HG03469 (cell line): ENCODE results near the gene CYSLTR2.
A peak's percentile ranks its signal among the peaks of the same experiment; 100 is the strongest.

Experiments
- ATAC-seq: cut with Tn5 transposase; IDR thresholded peaks from one replicate; pipeline ENCODE4 v1.9.1; 2021; ENCODE audit warnings: mild to moderate bottlenecking, moderate library complexity, moderate number of reproducible peaks; ENCODE audit not compliant: unreplicated experiment

Gene CYSLTR2

DNA sequence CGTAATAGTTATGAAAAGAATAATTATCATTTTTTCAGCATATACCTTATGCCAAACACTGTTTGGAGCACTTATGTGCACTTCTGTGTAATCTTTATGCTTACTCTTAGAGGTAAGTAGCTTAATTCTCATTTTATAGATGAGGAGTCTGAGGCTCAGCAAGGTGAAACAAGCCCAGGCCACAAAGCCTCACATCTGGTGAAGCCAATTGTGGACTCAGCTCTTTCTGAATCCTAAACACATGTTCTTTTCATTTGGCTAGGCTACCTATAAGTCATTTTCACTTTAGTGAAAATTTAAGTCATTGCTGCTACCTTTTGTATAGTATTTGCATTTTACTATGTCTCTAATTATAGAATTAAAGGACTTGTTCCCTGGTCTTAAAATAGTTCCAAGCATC lies 84.0 kb downstream of the CYSLTR2 start:
- no peak for ATAC-seq

DNA sequence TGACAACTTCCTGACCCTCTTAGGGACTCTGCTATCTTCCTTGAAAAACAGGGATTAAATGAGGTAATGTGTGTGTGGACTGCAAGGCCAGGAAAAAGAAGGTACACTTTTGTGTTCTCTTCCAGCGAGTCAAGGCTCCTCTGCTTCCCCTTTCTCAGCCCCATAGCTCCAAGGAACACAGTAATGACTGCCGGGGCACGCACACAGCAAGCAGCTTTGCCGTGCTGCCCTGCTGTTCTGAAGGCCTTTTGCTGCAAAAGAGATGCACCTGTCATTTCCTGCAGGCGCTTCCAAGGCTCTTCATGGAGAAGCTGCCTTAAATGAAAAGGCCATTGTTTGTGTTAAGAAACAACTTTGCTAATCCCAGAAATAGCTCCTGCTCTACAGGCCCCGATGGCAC lies 84.6 kb downstream of the CYSLTR2 start:
- no peak for ATAC-seq

DNA sequence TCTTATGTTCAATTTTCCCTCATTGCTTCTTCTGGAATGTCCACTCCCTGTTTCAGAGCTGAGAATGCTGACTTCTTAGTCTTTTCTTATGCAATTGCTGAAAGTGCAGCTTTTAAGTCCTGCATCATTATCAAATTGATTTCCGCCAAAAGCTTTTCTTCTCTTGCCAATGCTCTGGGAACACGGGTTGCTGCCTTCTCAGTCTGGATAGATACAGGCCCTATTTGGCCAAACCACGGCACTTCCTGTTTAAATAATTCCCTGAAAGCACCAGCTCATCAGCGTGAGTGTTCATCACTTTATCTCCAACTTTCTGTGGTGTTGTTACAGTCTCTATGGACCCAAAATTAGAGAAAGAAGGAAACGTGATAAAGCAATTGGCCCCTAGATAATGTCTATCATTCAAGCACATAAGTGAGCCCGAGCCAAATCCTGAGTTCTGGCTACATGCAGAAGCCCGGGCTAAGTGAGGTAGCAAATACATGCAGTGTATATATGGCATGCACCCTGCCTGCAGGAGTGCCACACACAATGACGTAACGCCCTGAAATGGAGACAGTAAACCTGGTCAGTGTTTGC lies 85.7 kb downstream of the CYSLTR2 start:
- no peak for ATAC-seq

DNA sequence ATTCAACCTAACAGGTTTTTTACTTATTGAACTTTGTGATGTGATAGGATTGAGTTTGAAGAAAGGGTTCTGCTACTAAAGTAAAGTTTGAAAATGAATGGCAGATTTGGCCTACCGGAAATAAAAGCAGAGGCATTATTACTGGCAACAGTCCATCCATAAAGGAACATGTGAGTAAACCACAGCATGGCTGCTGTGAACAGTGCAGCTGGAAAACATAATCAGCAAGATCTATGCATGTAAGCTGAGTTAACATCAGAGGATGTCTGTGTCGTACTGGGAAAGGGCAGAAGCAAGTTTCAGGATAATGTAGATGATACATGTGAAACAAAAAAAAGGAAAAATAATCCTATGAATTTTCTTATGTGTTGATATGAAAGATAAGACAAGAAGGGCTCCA lies 87.6 kb downstream of the CYSLTR2 start:
- no peak for ATAC-seq

DNA sequence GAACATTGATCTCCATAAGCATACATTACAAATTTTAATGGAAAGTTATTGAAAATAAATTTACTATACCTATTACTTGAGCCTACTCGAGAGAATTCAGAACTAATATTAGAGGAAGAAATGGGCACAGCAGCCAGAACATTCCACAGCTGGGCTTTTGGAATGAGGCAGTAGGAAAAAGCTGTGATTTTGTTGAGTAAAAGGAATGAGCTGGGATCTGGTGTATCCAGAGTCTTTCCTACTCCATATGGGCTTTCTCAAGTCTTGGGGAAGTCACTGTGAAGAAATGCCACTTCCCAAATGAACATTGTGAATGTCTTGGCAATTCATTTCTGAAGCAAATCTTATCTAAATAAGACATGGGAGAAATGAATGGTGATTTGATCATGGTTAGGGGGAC lies 93.1 kb downstream of the CYSLTR2 start:
- ATAC-seq = no peak

DNA sequence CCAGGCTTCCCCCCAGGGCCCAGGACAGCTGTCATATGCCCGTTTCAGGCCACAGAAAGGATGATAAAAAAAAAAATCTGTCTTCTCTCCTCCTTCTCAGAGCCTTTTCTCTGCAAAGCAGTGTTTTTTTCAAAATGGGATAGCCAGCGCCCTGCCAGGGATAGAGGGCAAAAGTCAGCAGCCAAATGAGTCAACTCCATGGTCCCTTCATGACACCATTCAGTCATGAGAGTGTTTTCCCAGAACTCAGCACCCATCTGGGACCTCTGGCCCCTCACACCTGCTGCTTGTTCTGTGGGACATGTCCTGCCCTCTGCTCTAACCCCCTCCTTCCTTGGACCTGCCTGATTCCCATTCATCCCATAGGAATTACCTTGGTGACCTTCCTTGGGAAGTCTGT lies 95.0 kb downstream of the CYSLTR2 start:
- no peak for ATAC-seq

DNA sequence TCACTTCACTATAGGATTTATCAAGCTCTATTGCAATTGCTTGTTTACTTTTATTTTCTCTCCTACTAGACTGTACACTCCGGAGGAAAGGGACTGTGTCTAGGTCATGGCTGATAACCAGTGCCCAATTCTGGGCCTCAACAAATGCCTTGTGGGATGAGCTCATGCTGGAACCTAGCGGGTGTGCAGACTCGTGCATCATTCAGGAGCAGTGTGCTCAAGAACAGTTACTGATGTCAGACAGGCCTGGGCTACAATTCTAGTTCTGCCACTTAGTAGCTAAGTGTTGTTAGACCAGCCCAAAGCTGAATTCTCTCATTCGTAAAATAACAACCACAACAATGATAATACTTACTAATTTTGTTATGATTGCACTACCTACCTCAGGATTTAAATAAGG lies 95.4 kb downstream of the CYSLTR2 start:
- ATAC-seq = no peak

DNA sequence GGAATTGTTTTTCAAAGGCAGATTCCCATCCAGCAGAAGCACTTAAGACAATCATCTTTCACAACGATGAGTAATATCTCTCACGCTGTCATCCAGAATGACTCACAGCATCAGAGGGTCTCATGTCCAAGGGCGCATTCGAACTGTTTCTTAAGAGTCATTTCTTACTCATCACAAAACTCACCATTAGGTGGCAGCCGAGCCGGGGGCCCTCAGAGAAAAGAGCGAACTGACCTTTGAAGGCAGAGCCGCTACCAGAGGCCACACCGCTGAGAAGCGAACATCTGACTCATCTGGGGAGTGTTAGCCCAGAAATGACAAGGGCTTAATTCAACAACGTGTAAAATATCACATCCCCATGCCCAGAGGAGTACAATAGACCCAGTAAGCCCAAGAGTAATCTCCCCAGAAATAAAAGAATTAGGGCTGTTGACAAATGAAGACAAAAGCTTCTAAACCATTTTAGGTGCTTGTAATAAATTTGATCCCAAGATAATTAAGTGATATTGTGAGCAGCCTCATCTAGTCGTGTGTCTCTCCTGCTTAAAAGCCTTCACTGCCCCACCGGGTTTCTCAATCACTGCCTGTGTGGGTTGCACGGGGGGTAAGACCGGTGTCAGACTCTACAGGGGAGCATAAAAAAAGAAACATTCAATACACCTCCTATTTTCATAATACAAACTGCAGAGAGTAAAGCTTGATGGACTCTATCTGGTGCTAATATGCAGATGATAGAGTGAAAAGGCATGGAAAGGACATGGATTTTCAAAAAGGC lies 96.2 kb downstream of the CYSLTR2 start:
- ATAC-seq = peak; percentile 82

DNA sequence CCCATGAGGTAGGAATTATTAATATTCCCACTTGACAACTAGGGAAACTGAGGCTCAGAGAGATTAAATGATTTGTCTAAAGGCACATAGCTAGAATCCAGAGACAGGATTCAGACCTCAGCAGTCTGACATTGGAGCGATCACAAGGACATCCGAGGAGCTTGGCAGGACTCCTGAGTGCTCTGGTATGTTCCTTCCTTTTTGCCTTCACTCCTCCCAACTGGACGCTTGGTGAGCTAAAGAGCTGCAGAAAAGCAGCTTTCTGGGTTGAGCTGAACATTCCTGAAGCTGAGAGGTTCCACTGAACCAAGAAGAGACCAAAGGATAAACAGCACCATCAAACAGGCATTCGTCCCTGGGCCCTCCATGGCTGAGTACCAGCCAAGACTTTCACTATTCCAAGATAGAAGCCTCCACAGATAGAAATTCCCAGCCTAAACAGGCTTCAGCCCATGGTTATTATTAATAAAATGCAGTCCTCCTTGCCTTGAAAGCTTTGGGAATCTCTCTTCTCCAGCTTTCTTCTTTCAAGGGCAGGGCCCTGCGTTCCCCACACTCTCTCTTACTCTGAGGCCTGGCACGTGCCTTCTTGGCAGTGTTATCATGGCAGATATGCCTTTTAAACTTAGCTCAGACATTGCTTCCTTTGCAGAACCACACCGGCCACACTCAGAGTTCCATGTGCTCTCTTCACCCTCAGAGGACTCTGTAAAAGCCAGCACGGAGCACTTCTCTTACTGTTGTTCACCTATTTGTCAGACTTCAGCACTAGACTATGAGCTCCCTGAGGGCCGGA lies 97.1 kb downstream of the CYSLTR2 start:
- no peak for ATAC-seq

DNA sequence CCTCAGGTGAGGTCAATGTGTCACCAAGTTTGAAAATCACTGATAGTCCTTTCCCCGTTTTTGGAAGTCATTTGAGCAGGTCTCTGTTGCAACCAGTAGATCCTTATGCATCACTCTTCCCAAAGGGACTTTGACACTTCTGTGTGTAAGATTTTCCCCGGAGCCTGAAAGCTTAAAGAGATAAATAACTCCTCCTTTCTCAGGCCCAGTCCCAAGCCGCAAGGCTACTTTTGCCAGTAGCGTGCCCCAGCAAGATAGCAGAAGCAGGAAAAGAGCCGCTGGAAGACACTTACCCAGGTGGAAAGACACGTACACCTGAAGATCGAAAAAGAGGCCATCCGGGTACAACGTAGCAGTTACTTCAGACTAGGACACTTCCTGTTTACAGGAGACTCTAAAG lies 106.9 kb downstream of the CYSLTR2 start:
- ATAC-seq = no peak
